GM21528 (cell line): ENCODE measurements around the gene BPIFB3.
"Not testable (repeated sequence)": the region's sequence is repeated elsewhere in the genome, so short reads cannot be mapped to it uniquely, and the experiment has no call there.

ENCODE experiments used
- ATAC-seq: cut with Tn5 transposase; IDR thresholded peaks from one replicate; pipeline ENCODE4 v1.9.1; 2021; ENCODE audit warnings: mild to moderate bottlenecking, moderate library complexity; ENCODE audit not compliant: unreplicated experiment, low FRiP score

Gene BPIFB3

DNA sequence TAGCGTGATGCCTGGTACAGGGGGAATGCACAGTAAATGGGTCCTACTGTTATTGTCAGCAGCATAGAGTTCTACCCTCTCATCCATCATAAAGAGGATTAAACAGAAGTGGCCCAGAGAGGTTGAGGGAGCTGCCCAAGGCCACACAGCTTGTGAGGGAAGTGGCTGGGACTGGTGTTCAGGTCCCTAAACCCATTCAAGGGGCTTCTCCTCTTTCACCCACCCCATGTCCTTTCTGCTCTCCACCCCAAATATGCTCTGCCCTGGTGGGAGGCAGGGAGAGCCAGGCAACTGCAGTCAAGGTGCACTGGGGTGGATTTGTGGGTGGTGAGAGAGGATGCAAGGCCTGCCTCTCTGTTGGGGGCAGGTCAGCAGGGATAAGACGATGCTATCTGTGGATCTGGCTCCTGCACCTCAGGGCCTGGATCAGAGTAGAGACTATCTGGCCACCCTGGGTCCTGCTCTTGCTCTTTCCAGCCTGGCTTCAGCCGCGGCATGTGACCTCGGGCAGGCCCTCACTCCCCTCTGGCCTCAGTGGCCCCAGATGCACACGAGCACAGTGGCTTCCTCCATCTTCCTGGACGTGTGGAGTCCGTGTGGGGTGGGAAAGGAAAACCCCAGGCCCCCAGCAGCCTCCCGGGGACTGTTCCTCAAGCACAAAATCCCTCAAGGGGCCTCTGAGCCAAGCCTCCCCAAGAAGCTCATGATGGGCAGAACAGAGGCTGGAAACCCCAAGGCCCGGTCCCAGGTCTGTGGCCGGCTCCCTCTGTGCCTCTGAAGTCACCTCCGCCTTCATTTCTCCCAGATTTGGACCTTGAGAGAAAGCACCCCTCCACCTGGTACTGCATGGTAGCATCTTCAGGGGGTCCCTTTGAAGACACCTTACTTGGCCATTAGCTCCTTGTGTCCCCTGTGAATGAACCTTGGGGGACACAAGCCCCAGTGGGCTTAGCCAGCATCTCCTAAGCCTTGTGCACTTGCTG lies 25.6 kb upstream of the BPIFB3 start:
- no peak for ATAC-seq

DNA sequence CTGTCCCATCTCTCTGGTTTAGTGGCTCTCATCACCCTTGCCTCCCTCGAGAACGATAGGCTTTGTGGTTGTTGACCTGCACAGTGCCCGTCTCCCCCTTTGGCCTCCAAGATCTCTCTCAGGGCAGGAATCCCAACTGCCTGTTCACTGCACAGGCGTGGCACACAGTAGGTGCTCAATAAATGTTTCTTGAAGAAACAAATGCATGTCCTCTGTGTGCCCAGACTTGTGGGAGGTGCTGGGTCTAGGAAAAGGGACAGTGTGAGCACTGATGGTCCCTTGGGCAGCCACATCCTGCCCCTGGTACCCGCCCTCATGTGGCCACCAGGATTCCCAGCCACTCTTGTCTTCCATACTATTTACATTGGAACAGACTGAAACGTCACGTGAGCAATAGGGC lies 24.8 kb upstream of the BPIFB3 start:
- no peak for ATAC-seq

DNA sequence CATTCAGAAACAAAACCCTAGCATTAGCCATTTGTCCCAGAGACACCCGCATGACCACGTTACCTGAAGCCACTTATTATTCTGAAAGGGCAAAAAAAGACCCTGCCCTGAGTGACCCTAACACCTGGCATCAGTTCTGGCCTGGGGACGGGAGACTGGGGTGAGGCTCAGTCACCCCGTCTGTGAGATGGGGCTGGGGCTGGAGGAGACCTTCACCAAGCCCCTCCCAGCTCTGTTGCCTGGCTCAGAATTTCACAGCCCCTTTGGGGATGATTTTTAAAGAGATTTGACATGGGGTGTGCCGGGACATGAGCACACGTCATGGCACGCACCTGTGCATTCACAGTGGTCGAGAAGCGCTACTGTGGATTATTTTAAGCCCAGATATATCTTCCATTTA lies 23.6 kb upstream of the BPIFB3 start:
- no peak for ATAC-seq

DNA sequence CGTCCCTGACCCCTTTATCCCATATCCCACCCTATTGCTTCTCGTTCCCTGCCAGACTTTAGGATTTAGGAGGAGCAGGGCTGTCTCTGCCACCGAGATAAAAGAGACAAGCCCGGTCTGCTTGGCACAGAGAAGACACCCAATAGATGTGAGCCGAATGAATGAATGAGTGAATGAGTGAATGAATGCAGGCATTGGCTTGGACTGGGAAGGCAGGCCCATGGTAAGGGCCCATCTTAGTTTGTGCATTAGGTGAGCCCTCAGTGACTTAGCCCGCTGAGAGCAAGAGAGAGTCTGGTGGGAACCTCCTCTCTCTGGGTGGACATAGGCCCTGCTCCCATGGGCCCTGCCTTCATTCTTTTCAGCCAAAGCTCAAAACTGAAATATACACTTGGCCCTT lies 23.1 kb upstream of the BPIFB3 start:
- ATAC-seq: no peak

DNA sequence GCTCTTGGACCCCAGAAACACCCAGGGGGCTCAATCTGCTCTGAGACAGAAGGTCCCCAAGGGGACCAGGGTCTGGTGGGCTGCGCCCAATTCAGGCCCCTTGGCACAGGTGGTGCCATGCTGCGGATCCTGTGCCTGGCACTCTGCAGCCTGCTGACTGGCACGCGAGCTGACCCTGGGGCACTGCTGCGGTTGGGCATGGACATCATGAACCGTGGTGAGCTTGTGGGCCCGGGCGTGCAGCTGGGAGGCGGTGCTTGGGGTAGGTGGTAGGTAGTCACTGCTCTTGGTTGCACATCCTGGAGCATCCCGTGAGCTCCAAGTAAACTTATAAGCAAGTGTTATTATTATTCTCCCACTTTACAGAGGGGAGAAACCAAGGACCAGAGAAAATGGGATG lies 22.2 kb upstream of the BPIFB3 start, which contains the start of gene BPIFB6:
Gene BPIFB6 (plus strand): TSS at position 118 of the 400 bp plus-strand sequence. CDS start 0 bp downstream, at position 118.
- ATAC-seq: no peak

DNA sequence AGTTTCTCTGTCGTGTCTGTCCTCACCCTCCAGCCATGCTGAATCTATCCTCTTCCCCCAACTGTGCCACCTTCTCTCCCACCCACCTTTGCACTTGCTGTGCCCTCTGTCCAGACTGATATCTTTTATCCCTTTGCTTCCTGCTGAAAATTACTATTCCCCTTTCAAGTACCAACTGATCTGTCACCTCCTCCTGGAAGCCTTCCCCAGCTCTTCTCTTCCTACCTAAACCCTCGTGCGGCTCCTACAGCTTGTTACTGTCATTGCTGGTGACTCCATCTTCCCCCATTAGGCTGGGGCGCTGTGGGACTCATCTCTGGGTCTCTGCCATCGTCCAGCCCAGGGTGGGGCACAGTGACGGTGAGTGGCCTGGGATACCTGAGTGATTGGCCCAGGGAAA lies 21.1 kb upstream of the BPIFB3 start:
- ATAC-seq: no peak

DNA sequence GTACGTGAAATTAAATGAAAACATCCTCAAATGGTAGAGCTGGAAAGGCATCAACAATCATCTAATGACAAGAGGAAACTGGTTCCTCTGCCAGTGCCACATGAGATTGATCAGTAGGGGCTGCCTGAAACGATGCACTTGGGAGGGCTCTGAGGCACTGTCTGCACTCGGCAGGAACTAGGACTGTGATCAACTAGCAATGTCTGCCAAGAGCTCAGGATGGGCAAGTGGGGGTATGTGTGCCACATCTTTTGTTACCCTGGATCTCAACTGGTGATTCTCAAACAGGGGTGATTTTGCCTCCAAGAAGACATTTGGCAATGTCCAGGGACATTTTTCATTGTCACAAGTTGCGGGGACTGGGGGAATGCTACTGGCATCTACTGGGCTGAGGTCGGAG lies 20.3 kb upstream of the BPIFB3 start:
- ATAC-seq: no peak

DNA sequence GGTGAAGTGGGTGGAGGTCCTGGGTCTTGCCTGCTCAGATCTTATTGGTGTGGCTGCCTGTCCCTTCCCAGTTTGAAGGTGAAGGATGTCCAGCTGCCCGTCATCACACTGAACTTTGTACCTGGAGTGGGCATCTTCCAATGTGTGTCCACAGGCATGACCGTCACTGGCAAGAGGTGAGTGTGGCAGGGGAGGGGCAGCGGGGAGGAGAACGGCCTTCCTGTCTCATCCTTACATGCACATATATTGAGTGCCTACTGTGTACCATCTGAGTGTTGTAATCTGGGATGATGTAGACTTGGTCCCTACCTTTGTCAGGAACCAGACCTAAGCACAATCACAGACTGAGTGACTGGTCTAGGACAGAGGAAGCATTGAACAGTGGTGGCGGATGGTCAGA lies 19.6 kb upstream of the BPIFB3 start:
- no peak for ATAC-seq

DNA sequence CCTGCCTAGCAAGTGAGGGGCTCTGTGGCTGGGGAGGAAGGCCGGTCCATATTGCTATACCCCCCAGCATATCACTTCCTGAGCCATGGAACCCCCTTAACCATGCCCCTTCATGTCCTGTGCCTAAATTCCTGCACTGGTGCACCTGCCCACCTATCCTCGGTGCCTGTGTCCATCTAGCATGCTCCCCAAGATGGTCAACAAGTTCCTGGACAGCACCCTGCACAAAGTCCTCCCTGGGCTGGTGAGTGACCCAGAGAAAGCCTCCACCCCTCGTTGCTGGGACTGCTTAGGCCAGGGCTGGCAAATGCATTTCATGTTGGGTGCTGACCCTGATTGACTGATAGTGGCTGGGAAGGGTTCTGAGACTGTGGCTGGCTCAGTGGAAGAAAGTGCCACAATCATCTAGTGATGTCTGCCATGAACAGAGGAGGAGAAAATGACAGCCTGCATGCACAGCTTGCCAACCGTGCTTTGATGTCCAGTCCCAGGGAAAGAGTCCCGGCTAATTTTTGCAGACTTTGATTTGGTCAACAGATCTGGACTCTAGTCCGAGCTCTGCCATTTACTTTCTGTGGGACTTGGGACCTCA lies 18.7 kb upstream of the BPIFB3 start:
- ATAC-seq: no peak

DNA sequence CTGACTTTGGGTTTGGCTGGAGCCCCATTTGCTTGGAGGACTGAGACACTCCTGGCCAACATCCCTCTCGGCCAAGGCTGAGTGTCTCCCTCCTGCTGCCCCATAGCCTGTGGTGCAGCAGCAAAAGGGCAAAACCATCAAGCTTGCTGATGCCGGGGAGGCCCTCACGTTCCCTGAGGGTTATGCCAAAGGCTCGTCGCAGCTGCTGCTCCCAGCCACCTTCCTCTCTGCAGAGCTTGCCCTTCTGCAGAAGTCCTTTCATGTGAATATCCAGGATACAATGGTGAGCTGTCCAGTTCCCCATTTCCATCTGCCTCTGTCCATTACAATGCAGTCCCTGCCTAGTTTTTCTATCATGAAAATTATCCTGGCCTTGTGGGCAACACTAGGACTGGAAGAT lies 16.2 kb upstream of the BPIFB3 start:
- ATAC-seq: no peak

DNA sequence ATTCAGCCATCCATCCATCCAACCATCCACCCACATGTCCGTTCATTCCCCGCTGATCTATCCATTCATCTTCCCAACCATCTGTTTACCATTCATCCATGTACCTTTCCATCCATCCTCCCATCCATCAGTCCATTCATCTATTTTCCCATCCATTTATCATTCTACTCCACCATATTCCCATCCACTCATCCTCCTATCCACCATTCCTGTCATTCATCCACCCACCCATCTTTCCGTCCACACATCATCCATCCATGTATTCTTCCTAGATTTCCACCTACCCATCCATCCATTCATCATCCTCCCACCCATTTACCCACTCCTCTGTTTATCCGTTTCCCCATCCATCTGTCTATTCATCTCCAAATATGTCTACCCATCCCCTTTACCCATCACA lies 15.5 kb upstream of the BPIFB3 start:
- no peak for ATAC-seq

DNA sequence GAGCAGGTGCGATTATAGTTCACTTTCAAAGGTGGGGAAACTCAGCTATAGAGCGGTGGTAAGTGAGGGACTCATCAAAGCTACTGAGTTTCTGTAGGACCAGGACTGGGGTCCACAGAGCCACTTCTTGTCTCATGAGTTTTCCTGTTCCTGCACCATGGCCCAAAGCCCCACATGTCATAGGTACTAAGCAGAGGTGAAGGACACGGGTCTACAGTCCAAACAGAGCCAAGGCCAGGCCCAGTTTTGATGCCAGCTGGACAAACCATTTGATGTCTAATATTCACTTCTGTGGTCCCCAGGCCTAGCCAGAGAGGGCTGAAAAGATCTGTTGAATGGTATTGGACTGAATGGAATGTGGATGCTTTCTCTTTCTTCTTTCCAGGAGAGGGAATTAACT lies 11.3 kb upstream of the BPIFB3 start:
- no peak for ATAC-seq

DNA sequence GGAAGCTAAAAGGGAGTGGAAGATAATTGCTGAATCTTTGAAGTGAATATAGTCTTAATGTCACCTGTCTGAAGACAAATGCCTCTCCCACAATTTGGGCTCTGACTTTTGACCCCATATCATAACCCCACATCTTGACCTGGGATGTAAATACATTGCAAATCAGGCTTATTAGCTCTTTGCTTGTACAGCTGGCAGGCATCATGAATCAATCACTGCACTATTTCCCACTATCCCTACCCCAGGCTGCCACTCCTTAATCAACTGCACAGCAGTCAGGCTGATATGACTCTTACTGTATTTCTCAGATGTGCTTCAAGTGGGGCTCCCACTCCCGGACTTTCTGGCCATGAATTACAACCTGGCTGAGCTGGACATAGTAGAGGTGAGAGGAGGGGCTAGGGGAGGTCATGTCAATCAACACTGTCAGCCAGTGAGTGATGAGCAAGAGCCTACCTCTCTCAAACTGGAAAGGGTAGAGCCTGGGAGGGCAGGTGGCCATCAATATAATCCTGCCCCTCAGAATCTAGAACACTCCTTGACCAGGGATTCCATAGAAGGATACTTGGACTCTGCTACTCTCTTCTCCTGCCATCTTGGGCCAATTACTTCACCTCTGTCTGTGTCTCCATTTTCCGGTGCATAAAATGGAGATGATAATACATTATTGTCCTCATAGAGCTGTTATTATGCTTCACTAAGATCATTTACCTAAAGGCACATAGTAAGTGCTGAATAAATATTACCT lies 10.5 kb upstream of the BPIFB3 start:
- no peak for ATAC-seq

DNA sequence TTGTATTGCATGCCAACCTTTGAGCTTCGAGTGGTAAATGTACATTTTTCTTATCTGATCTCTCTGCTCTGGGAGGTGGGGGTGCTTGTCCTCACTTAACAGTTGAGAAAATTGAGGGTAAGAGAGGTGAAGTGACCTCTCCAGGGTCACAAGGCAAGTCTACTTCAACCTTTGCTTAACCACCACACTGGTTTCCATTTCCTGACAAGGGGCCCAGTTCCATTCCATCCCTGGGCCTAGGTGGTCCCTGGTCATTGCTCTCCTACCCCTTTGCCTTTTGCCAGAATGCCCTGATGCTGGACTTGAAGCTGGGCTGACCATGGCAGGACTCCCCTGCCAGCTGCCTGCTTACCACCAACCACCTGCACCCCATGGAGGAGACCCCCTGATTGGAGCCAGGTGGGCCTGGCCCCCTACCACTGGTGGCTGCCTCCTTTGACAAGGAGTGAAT lies 9.9 kb upstream of the BPIFB3 start:
- ATAC-seq: no peak

DNA sequence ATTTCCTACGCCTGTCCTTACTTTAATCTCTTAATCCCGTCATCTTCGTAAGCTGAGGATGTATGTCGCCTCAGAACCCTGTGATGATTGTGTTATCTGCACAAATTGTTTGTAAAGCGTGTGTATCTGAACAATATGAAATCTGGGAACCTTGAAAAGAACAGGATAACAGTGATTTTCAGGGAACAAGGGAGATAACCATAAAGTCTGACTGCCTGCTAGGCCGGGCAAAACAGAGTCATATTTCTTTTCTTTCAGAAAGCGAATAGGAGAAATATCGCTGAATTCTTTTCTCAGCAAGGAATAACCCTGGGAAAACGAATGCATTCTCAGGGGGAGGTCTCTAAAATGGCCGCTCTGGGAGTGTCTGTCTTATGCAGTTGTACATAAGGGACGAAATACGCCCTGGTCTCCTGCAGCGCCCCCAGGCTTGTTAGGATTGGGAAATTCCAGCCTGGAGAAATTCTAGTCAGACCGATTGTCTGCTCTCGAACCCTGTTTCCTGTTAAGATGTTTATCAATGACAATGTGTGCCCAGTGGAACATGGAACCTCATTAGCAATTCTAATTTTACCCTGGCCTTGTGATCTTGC lies 8.5 kb upstream of the BPIFB3 start:
- ATAC-seq: not testable (repeated sequence)

DNA sequence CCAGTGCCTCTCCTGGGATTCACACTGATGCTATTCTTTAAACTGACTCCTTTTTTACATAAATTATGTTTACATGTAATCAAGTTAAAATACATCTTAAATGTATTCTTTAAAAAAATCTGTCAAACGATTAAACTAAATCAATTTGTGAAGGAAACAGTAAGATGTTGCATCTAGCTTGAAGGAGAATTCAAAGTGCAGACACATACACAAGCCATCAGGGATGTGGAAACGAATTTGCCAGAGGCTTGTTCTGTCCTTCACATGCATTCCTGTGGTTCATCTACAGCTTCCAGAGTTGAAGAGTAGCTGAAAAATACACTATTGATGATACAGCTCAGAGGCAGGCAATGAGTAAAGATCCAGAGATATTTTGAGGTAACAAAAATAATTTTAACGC lies 7.3 kb upstream of the BPIFB3 start:
- no peak for ATAC-seq

DNA sequence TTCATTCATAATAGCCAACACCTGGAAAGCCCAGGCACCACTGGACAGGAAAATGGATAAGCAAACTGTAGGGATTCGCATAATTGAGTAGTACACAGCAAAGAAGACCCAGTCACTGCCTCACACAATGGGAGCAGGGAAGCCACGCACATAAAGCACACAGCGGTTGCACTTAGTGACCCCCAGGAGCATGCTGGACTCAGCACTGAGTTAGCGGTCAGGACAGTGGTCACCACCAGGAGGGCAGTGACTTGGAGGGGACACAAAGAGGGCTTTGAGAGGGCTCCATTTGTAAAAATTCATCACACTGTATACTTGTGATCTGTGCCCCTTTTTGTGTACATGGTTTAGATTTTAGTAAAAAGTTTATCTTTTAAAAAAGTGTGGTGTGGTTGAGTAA lies 2.4 kb upstream of the BPIFB3 start:
- no peak for ATAC-seq

DNA sequence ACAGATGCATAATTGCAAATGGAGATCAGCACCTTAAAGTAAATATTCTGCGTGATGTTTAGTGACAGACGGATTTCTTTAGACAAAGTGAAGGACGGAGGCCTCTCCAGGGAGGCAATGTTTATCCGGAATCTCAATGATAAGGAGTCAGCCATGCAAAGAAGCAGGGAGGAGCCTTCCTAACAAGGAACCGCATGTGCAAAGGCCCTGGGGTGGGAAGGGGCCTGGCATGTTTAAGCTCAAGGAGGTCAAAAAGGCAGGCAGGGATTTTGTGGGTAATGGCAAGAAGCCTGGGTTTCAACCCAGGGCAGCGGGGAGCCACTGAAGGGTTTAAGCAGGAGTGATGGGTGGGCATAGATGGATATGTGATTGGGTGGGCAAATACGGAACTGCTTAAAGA lies 678 bp downstream of the BPIFB3 start:
- no peak for ATAC-seq

DNA sequence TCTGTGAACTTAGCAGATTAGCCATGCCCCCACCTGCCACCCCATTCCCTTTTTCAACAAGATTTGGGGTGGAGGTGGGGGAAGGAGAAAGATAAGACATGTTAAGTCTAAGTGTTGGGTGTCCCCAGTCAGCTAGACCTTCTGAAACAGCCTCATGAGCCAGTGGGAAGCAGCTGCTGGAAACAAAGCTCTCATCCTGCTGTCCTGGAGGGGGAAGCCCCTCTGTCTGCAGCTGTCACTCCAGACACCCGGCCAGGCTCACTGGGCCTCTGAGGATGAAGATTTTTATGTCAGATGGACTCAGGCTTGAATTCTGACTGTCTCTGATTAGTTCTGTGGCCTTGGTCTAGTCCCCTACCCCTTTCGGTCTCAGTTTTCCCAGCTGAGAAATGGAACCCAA lies 1.1 kb downstream of the BPIFB3 start:
- no peak for ATAC-seq

DNA sequence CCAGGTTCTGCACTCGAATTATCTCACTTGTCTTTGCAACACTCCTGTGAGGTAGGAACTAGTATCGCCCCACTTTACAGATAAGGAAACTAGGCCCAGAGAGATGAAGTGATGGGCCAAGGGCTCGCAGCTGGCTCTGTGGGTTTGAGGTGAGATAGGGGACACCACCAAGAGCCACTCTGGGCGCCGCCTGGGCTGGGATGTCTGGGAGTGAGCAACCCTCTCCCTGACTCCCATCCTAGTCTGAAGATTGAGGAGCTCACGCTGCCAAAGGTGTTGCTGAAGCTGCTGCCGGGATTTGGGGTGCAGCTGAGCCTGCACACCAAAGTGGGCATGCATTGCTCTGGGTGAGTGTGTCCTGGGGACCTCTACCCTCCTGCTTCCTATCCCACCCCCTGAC lies 5.4 kb downstream of the BPIFB3 start:
- ATAC-seq: no peak
